Neural progenitor cell (in vitro differentiated cells): ENCODE results near the gene PCDHB11. TPM values are rescaled to one million over a fixed set of nuclear protein-coding genes. Genes with fewer than 3 reads are reported as not detected.
A peak's percentile ranks its signal among the peaks of the same experiment; 100 is the strongest.
"Not testable (repeated sequence)": the region's sequence is repeated elsewhere in the genome, so short reads cannot be mapped to it uniquely, and the experiment has no call there.

ENCODE experiments used
- DNase-seq: peaks from one replicate; pipeline ENCODE4 v3.0.0-alpha.2; 2016; ENCODE audit warnings: low spot score
- H2AFZ ChIP-seq: fragments of 200-600 bp; sonication (generic); replicated peaks from 2 replicates; pipeline ENCODE4 v1.6.1; 2016; ENCODE audit warnings: antibody characterized with exemption
- H3F3A ChIP-seq: fragments of 200-600 bp; sonication (generic); 2 replicates; pipeline ENCODE4 v1.6.1; 2016; ENCODE audit warnings: antibody characterized with exemption, low read depth
- H3K27ac ChIP-seq: fragments of 200-600 bp; sonication (generic); 2 replicates; pipeline ENCODE4 v1.5.1; 2016; ENCODE audit warnings: mild to moderate bottlenecking
- H3K27me3 ChIP-seq: fragments of 200-600 bp; sonication (generic); 2 replicates; pipeline ENCODE4 v1.6.1; 2016; ENCODE audit warnings: mild to moderate bottlenecking, moderate library complexity
- H3K36me3 ChIP-seq: fragments of 200-600 bp; sonication (generic); 2 replicates; pipeline ENCODE4 v1.5.1; 2016
- H3K4me1 ChIP-seq: fragments of 200-600 bp; sonication (generic); 2 replicates; pipeline ENCODE4 v1.6.1; 2016; ENCODE audit warnings: mixed run types
- H3K4me2 ChIP-seq: fragments of 200-600 bp; sonication (generic); 2 replicates; pipeline ENCODE4 v1.6.1; 2016
- H3K4me3 ChIP-seq: fragments of 200-600 bp; sonication (generic); 2 replicates; pipeline ENCODE4 v1.5.1; 2016
- H3K79me2 ChIP-seq: fragments of 200-600 bp; sonication (generic); 2 replicates; pipeline ENCODE4 v1.6.1; 2016; ENCODE audit warnings: low read depth
- H3K9ac ChIP-seq: fragments of 200-600 bp; sonication (generic); 2 replicates; pipeline ENCODE4 v1.6.1; 2016
- H3K9me3 ChIP-seq: fragments of 200-600 bp; sonication (generic); 2 replicates; pipeline ENCODE4 v1.5.1; 2016; ENCODE audit warnings: low read depth
- H4K20me1 ChIP-seq: fragments of 200-600 bp; sonication (generic); 2 replicates; pipeline ENCODE4 v1.6.1; 2016; ENCODE audit warnings: low read depth
- H3K27ac Mint-ChIP-seq: 3 replicates; pipeline ENCODE4 v1.8.0; 2021; ENCODE audit warnings: mixed read lengths
- H3K27me3 Mint-ChIP-seq: 2 replicates; pipeline ENCODE4 v1.8.0; 2022; ENCODE audit warnings: low read depth, mild to moderate bottlenecking, inconsistent platforms, moderate library complexity, mixed read lengths; ENCODE audit not compliant: insufficient read depth
- H3K36me3 Mint-ChIP-seq: 3 replicates; pipeline ENCODE4 v1.8.0; 2021; ENCODE audit warnings: mixed read lengths
- H3K4me1 Mint-ChIP-seq: 3 replicates; pipeline ENCODE4 v1.8.0; 2021; ENCODE audit warnings: mixed read lengths
- H3K4me3 Mint-ChIP-seq: 3 replicates; pipeline ENCODE4 v1.8.0; 2021; ENCODE audit warnings: mild to moderate bottlenecking, moderate library complexity, mixed read lengths
- H3K9me3 Mint-ChIP-seq: 3 replicates; pipeline ENCODE4 v1.8.0; 2020; ENCODE audit warnings: mixed read lengths
- EZH2 ChIP-seq: fragments of 200-600 bp; sonication (generic); IDR thresholded peaks from 2 replicates; pipeline ENCODE4 v1.6.1; 2017; ENCODE audit warnings: antibody characterized with exemption, mild to moderate bottlenecking, moderate library complexity
- EZH2phosphoT487 ChIP-seq: fragments of 200-600 bp; sonication (generic); IDR thresholded peaks from 2 replicates; pipeline ENCODE4 v1.6.1; 2017; ENCODE audit warnings: antibody characterized with exemption
- total RNA-seq: library from RNA; depleted of rRNA; stranded (reverse); fragments of >200 nt; gene quantifications from 2 replicates; pipeline ENCODE4 v1.2.3, GENCODE V29; 2015; ENCODE audit warnings: low replicate concordance
- TF ChIP-seq, protein P1 (sequence below): fragments of 200-600 bp; sonication (generic); IDR thresholded peaks from 2 replicates; pipeline ENCODE4 v1.5.1; 2017; ENCODE audit warnings: antibody characterized with exemption, mild to moderate bottlenecking

PCDHB11 gene
- total RNA-seq, 1 donor from 2014 or later, result 3.8 TPM

DNA sequence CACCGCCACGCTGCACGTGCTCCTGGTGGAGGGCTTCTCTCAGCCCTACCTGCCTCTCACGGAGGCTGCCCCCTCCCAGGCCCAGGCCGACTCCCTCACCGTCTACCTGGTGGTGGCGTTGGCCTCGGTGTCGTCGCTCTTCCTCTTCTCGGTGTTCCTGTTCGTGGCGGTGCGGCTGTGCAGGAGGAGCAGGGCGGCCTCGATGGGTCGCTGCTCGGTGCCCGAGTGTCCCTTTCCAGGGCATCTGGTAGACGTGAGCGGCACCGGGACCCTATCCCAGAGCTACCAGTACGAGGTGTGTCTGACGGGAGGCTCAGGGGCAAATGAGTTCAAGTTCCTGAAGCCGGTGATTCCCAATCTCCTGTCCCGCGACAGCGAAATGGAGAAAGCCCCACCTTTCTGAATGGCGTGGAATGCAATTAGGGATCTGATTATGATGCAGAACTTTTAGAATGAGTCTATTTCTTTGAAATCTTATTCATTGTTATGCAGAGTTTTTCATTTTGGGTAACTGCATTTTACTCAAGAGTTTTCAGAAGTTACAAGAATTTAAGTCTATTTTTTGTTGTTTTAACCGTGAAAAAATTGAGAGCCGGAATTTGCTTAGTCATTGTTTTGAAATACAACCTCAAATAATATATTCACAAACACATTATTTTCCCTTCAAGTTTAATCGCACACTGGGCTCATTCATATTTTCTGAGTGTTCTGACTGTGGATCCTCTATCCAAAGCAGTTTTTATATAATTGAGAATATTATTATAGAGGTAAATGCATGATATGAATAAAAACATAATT lies 37.3 kb downstream of the PCDHB11 start:
- no peaks in the 10 kb centered on the region for H3F3A ChIP-seq
- no peak overlapping the region for H3K9ac ChIP-seq
- Mint-ChIP-seq H3K4me1 (no peaks in the 10 kb centered on the region), H3K27me3 (peaks cover 2% of the 10 kb centered on the region), H3K4me3 (no peak overlapping the region), H3K36me3 (peaks cover 11% of the 10 kb centered on the region), H3K9me3 (peaks cover 66% of the 10 kb centered on the region), H3K27ac (no peak overlapping the region)
- H3K36me3 ChIP-seq, result no peaks in the 10 kb centered on the region
- H2AFZ ChIP-seq, result no peak overlapping the region
- DNase-seq, result no peak
- no peak overlapping the region for H3K27ac ChIP-seq
- H3K27me3 ChIP-seq, result no peaks in the 10 kb centered on the region
- no peak overlapping the region for H3K4me3 ChIP-seq
- TF ChIP-seq EZH2 (no peak), EZH2phosphoT487 (no peak)
- TF ChIP-seq, protein P1, sequence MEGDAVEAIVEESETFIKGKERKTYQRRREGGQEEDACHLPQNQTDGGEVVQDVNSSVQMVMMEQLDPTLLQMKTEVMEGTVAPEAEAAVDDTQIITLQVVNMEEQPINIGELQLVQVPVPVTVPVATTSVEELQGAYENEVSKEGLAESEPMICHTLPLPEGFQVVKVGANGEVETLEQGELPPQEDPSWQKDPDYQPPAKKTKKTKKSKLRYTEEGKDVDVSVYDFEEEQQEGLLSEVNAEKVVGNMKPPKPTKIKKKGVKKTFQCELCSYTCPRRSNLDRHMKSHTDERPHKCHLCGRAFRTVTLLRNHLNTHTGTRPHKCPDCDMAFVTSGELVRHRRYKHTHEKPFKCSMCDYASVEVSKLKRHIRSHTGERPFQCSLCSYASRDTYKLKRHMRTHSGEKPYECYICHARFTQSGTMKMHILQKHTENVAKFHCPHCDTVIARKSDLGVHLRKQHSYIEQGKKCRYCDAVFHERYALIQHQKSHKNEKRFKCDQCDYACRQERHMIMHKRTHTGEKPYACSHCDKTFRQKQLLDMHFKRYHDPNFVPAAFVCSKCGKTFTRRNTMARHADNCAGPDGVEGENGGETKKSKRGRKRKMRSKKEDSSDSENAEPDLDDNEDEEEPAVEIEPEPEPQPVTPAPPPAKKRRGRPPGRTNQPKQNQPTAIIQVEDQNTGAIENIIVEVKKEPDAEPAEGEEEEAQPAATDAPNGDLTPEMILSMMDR, result no peak
- H3K4me1 ChIP-seq, result no peaks in the 10 kb centered on the region
- H3K4me2 ChIP-seq, result no peak overlapping the region
- H3K79me2 ChIP-seq, result no peaks in the 10 kb centered on the region
- H3K9me3 ChIP-seq, result peaks cover 16% of the 10 kb centered on the region
- H4K20me1 ChIP-seq, result no peaks in the 10 kb centered on the region

DNA sequence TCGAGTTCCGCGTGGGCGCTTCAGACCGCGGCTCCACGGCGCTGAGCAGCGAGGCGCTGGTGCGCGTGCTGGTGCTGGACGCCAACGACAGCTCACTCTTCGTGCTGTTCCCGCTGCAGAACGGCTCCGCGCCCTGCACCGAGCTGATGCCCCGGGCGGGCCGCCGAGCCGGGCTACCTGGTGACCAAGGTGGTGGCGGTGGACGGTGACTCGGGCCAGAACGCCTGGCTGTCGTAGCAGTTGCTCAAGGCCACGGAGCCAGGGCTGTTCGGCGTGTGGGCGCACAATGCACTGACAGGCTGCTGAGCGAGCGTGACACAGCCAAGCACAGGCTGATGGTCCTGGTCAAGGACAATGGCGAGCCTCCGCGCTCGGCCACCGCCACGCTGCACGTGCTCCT lies 42.1 kb downstream of the PCDHB11 start:
- no peak overlapping the region for H3K4me2 ChIP-seq
- peaks cover 76% of the 10 kb centered on the region for H3K9me3 Mint-ChIP-seq
- TF ChIP-seq EZH2, result no peak
- TF ChIP-seq EZH2phosphoT487, result no peak
- TF ChIP-seq, protein P1, result no peak

DNA sequence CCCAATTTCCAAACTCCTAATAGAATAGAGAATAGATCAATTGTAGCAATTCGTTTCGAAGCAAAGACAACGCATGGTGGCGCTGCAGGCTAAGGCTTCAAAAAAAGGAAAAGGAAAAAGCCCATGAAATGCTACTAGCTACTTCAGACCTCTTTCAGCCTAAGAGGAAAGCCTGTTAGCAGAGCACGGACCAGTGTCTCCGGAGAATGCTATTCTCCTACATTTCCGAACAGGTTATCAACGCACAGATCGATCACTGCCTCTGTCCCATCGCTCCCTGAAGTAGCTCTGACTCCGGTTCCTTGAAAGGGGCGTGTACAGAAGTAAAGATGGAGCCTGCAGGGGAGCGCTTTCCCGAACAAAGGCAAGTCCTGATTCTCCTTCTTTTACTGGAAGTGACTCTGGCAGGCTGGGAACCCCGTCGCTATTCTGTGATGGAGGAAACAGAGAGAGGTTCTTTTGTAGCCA lies 45.9 kb downstream of the PCDHB11 start, which contains the start of gene PCDHB15:
Gene PCDHB15 (plus strand): TSS at position 146 of the 468 bp plus-strand sequence. CDS start 184 bp downstream, at position 330.
- Mint-ChIP-seq H3K36me3 (peaks cover 27% of the 10 kb centered on the region), H3K4me3 (no peak within 1 kb of the TSS), H3K9me3 (peaks cover 77% of the 10 kb centered on the region), H3K27me3 (peaks cover 2% of the 10 kb centered on the region), H3K27ac (no peak within 1 kb of the TSS), H3K4me1 (peaks cover 9% of the 10 kb centered on the region)
- H3K9me3 ChIP-seq, result peaks cover 11% of the 10 kb centered on the region
- peak within 1 kb of the TSS; percentile 91 for H2AFZ ChIP-seq
- no peaks in the 10 kb centered on the region for H4K20me1 ChIP-seq
- no peak for TF ChIP-seq EZH2phosphoT487
- TF ChIP-seq, protein P1, result peak; percentile 67
- no peaks in the 10 kb centered on the region for H3K79me2 ChIP-seq
- DNase-seq, result peak; percentile 75
- H3K27ac ChIP-seq, result peak within 1 kb of the TSS; percentile 76
- no peaks in the 10 kb centered on the region for H3K27me3 ChIP-seq
- no peaks in the 10 kb centered on the region for H3F3A ChIP-seq
- no peak within 1 kb of the TSS for H3K9ac ChIP-seq
- peaks cover 18% of the 10 kb centered on the region for H3K36me3 ChIP-seq
- H3K4me3 ChIP-seq, result peak within 1 kb of the TSS; percentile 41
- H3K4me2 ChIP-seq, result peak within 1 kb of the TSS; percentile 73
- no peaks in the 10 kb centered on the region for H3K4me1 ChIP-seq

More for the DNA sequence above, 42.1 kb downstream of the PCDHB11 start:
- H3K4me1 ChIP-seq, result no peaks in the 10 kb centered on the region
- H4K20me1 ChIP-seq, result no peaks in the 10 kb centered on the region
- no peaks in the 10 kb centered on the region for H3K27me3 ChIP-seq
- DNase-seq, result no peak
- H3K9me3 ChIP-seq, result peaks cover 15% of the 10 kb centered on the region
- no peak overlapping the region for H3K4me3 ChIP-seq
- no peak overlapping the region for H3K27ac Mint-ChIP-seq
- H3K27me3 Mint-ChIP-seq, result no peaks in the 10 kb centered on the region
- no peaks in the 10 kb centered on the region for H3K79me2 ChIP-seq
- no peaks in the 10 kb centered on the region for H3K4me1 Mint-ChIP-seq
- peaks cover 15% of the 10 kb centered on the region for H3K36me3 Mint-ChIP-seq
- no peak overlapping the region for H3K4me3 Mint-ChIP-seq
- no peaks in the 10 kb centered on the region for H3F3A ChIP-seq
- H2AFZ ChIP-seq, result no peak overlapping the region
- H3K36me3 ChIP-seq, result peaks cover 4% of the 10 kb centered on the region
- no peak overlapping the region for H3K9ac ChIP-seq
- H3K27ac ChIP-seq, result no peak overlapping the region

DNA sequence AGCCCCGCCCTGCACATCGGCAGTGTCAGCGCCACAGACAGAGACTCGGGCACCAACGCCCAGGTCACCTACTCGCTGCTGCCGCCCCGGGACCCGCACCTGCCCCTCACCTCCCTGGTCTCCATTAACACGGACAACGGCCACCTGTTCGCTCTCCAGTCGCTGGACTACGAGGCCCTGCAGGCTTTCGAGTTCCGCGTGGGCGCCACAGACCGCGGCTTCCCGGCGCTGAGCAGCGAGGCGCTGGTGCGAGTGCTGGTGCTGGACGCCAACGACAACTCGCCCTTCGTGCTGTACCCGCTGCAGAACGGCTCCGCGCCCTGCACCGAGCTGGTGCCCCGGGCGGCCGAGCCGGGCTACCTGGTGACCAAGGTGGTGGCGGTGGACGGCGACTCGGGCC lies 47.5 kb downstream of the PCDHB11 start:
- not testable (repeated sequence) for H3K27me3 ChIP-seq, H3K27ac Mint-ChIP-seq, H3K27me3 Mint-ChIP-seq, H3K4me3 Mint-ChIP-seq, H3K4me3 ChIP-seq, H2AFZ ChIP-seq, H3K79me2 ChIP-seq, DNase-seq, H3K9ac ChIP-seq, H3K4me2 ChIP-seq, H3F3A ChIP-seq, H4K20me1 ChIP-seq, H3K4me1 Mint-ChIP-seq, H3K4me1 ChIP-seq, H3K27ac ChIP-seq
- peaks cover 18% of the 10 kb centered on the region for H3K36me3 ChIP-seq
- peaks cover 18% of the 10 kb centered on the region for H3K36me3 Mint-ChIP-seq
- H3K9me3 ChIP-seq, result peaks cover 15% of the 10 kb centered on the region
- H3K9me3 Mint-ChIP-seq, result peaks cover 77% of the 10 kb centered on the region

DNA sequence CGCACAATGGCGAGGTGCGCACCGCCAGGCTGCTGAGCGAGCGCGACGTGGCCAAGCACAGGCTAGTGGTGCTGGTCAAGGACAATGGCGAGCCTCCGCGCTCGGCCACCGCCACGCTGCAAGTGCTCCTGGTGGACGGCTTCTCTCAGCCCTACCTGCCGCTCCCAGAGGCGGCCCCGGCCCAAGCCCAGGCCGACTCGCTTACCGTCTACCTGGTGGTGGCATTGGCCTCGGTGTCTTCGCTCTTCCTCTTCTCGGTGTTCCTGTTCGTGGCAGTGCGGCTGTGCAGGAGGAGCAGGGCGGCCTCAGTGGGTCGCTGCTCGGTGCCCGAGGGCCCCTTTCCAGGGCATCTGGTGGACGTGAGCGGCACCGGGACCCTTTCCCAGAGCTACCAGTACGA lies 48.0 kb downstream of the PCDHB11 start:
- DNase-seq, H3K79me2 ChIP-seq, H3K27me3 Mint-ChIP-seq: not testable (repeated sequence)

More for the DNA sequence above, 48.0 kb downstream of the PCDHB11 start:
- Histone ChIP-seq H3K36me3 (peaks cover 18% of the 10 kb centered on the region), H3K9me3 (peaks cover 16% of the 10 kb centered on the region)
- Mint-ChIP-seq H3K9me3 (peaks cover 77% of the 10 kb centered on the region), H3K36me3 (peaks cover 18% of the 10 kb centered on the region)
- not testable (repeated sequence) for H3K27ac Mint-ChIP-seq, H3K9ac ChIP-seq, H3K27ac ChIP-seq, H3F3A ChIP-seq, H3K4me2 ChIP-seq, H3K4me1 ChIP-seq, H3K27me3 ChIP-seq, H3K4me1 Mint-ChIP-seq, H3K4me3 Mint-ChIP-seq, H3K4me3 ChIP-seq, H4K20me1 ChIP-seq, H2AFZ ChIP-seq
